PFSK-1 (cell line): ENCODE measurements around the gene FOXN3.

ENCODE experiments used
- POLR2AphosphoS5 ChIP-seq: IDR thresholded peaks from 2 replicates; pipeline ENCODE4 v1.6.1; 2012; ENCODE audit warnings: low read depth, mild to moderate bottlenecking, control low read depth, low read length, moderate library complexity
- TAF1 ChIP-seq: IDR thresholded peaks from 2 replicates; pipeline ENCODE4 v1.6.1; 2012; ENCODE audit warnings: low read length, control low read depth, borderline replicate concordance; ENCODE audit not compliant: insufficient read depth

GRCh38 chr14:89429199-89430181, 12.5 kb upstream of the FOXN3 start:
- TF ChIP-seq POLR2AphosphoS5 (no peak), TAF1 (no peak)
